Left ventricle myocardium inferior (tissue), 1 donor: ENCODE data around the gene ACTN1. TPM values are rescaled to one million over a fixed set of nuclear protein-coding genes. Genes with fewer than 3 reads are reported as not detected.

Experiments used
- DNase-seq: peaks from one replicate; pipeline ENCODE4 v3.0.0-alpha.2; 2020
- H3K27ac ChIP-seq: fragments of 200-600 bp; replicated peaks from 2 replicates; pipeline ENCODE4 v1.8.0; 2021
- H3K27me3 ChIP-seq: fragments of 200-600 bp; 2 replicates; pipeline ENCODE4 v1.8.0; 2021; ENCODE audit warnings: low read depth
- H3K36me3 ChIP-seq: fragments of 200-600 bp; 2 replicates; pipeline ENCODE4 v1.8.0; 2021
- H3K4me1 ChIP-seq: fragments of 200-600 bp; 2 replicates; pipeline ENCODE4 v1.8.0; 2021
- H3K4me3 ChIP-seq: fragments of 200-600 bp; 2 replicates; pipeline ENCODE4 v1.8.0; 2021; ENCODE audit warnings: mild to moderate bottlenecking, moderate library complexity
- H3K9me3 ChIP-seq: fragments of 200-600 bp; replicated peaks from 2 replicates; pipeline ENCODE4 v1.8.0; 2021
- intact Hi-C: fragments of 100-400 bp; cut with micrococcal nuclease; formaldehyde crosslinking; loops from one replicate; pipeline ENCODE4 v1.11.0; 2022
- total RNA-seq: library from RNA; stranded (reverse); fragmentation: NEBNext Ultra II Directional; extraction: Animal tissue kit (Norgen Biotek cat#: 25700); gene quantifications from one replicate; pipeline ENCODE4 v1.2.1, GENCODE V29; 2021
- TF ChIP-seq, protein P1 (sequence below): fragments of 200-600 bp; IDR thresholded peaks from 2 replicates; pipeline ENCODE4 v1.8.0; 2021; ENCODE audit warnings: antibody characterized with exemption, mild to moderate bottlenecking, borderline replicate concordance
- donor health status: DM: no; HTN: yes; CAD: no; lungs with severe emphysema.

The ACTN1 gene
- total RNA-seq, 1 donor from 2014 or later: 75.4 TPM

DNA sequence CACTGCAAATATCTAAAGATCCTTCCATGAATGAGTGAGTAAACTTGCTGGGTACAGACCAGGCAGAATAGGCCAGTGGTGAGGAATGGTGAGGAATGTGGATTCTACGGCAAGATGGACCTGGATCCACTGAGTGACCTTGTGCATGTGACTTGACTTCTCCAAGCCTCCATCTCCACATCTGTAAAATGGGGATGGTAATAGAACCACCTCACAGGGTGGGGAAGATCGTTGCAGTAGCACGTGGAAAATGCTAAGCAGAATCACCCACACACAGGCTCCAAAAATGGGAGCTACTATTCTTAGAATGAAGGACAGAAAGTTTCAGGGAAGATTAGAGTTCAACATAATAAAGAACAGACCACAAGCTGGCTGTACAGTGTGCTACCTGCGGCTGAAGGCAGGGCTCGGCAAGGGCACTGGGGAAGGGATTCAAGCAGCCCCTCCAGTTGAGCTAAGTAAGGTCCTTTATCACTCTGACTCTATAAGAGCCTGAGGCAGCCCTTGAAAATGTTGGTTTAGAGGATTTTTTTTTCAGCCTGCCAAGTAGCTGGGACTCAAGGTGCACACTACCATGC lies 47.5 kb downstream of the ACTN1 start:
- DNase-seq: no peak
- no peaks in the 10 kb centered on the region for H3K9me3 ChIP-seq
- H3K4me3 ChIP-seq: no peak overlapping the region
- peaks cover 65% of the 10 kb centered on the region for H3K4me1 ChIP-seq
- H3K27me3 ChIP-seq: no peaks in the 10 kb centered on the region
- intact Hi-C loops: no loop called here
- peak overlapping the region; percentile 27 for H3K27ac ChIP-seq
- no peaks in the 10 kb centered on the region for H3K36me3 ChIP-seq
- TF ChIP-seq, protein P1, sequence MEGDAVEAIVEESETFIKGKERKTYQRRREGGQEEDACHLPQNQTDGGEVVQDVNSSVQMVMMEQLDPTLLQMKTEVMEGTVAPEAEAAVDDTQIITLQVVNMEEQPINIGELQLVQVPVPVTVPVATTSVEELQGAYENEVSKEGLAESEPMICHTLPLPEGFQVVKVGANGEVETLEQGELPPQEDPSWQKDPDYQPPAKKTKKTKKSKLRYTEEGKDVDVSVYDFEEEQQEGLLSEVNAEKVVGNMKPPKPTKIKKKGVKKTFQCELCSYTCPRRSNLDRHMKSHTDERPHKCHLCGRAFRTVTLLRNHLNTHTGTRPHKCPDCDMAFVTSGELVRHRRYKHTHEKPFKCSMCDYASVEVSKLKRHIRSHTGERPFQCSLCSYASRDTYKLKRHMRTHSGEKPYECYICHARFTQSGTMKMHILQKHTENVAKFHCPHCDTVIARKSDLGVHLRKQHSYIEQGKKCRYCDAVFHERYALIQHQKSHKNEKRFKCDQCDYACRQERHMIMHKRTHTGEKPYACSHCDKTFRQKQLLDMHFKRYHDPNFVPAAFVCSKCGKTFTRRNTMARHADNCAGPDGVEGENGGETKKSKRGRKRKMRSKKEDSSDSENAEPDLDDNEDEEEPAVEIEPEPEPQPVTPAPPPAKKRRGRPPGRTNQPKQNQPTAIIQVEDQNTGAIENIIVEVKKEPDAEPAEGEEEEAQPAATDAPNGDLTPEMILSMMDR: no peak

DNA sequence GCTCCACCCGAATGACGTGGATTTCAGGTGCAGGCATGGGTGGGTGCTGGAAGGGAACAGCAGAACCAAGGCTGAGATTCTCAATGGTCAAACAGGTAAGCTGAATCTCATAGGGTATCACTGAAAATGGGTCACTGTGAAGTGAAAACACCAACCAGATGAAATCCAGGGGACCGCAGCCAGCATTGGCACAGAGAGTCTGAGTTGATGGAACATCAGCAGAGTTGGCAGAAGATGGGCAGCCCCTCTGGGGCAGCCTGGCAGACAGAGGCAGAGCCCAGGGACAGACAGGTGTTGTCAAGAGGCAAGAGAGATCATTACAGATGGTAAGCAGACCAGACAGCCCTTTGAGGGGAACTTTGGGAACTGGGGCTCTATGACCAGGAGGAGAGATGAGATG lies 48.0 kb downstream of the ACTN1 start:
- H3K4me1 ChIP-seq: peaks cover 60% of the 10 kb centered on the region
- no peaks in the 10 kb centered on the region for H3K27me3 ChIP-seq
- no peak overlapping the region for H3K27ac ChIP-seq
- H3K9me3 ChIP-seq: peaks cover 4% of the 10 kb centered on the region
- H3K36me3 ChIP-seq: no peaks in the 10 kb centered on the region
- TF ChIP-seq, protein P1: no peak
- intact Hi-C loops: no loop called here
- no peak overlapping the region for H3K4me3 ChIP-seq
- no peak for DNase-seq

DNA sequence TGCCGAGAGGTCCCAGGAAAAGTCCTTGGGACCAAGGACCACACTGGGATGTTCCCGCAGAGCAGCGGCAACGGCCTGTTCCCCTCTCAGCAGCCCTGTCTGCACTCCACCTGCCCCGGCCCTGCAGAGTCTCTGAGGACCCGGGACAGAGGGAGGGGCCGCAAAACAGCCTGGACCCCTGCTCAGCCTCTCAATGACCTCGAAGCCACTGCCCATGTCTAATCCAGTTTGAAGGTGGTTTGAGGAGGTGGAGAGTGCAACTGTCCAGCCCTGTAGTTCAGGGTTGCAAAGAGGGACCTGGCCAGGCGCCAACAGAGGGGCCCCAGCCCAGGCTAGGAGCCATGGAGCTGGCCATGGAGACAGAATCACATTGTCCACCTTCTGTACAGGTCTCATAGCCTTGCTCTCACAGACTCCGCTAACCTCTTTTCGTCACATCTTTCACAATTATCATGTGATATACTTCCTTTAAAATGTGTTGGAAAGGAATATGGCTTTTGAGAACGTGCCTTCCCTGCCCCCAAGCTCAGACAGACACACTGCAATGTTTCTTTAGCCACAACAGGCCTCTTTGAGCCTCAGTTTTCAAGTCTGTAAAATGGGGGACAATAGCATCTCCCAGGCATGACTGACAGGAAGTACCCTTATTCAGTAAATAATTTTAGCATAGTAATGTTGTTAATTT lies 49.3 kb downstream of the ACTN1 start:
- Histone ChIP-seq H3K36me3 (no peaks in the 10 kb centered on the region), H3K27me3 (no peaks in the 10 kb centered on the region), H3K4me1 (peaks cover 56% of the 10 kb centered on the region), H3K9me3 (peaks cover 6% of the 10 kb centered on the region), H3K27ac (no peak overlapping the region), H3K4me3 (no peak overlapping the region)
- intact Hi-C loops: no loop called here
- no peak for DNase-seq
- TF ChIP-seq, protein P1: no peak

DNA sequence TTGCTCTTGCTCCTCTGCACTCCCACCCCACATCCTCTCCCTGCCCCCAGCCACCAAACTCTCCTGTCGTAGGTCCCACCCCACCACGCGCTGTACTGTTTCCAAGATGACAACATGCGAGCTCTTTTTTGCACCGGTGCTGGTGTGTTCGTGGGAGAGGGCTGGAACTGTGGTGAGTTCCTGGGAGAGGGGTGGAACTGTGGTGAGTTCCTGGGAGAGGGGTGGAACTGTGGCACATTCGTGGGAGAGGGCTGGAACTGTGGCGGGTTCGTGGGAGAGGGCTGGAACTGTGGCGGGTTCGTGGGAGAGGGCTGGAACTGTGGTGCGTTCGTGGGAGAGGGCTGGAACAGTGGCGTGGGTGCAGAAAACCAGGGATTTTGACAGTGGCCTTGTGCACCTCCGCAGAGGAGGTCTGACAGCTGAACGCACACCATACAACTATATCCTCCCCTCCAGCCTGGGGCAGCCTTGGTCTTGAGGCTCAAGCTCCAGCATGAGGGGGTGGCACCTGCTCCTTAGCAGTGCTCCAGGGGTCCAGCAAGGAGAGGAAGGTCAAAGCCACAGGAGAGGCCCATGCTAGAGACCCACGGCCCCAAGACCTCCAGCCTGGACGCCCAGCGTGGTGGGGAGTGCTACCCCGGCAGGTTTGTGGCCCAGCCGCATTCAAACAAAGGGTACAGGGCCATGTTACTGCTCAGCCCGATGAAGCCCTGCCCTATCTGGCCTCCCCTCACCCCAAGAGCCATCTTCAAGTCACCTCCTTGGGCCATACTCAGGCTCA lies 50.1 kb downstream of the ACTN1 start:
- DNase-seq: no peak
- Histone ChIP-seq H3K36me3 (no peaks in the 10 kb centered on the region), H3K27ac (peak overlapping the region; percentile 44), H3K4me1 (peaks cover 63% of the 10 kb centered on the region), H3K4me3 (no peak overlapping the region), H3K9me3 (peaks cover 6% of the 10 kb centered on the region), H3K27me3 (no peaks in the 10 kb centered on the region)
- TF ChIP-seq, protein P1: no peak
- intact Hi-C loops: no loop called here

DNA sequence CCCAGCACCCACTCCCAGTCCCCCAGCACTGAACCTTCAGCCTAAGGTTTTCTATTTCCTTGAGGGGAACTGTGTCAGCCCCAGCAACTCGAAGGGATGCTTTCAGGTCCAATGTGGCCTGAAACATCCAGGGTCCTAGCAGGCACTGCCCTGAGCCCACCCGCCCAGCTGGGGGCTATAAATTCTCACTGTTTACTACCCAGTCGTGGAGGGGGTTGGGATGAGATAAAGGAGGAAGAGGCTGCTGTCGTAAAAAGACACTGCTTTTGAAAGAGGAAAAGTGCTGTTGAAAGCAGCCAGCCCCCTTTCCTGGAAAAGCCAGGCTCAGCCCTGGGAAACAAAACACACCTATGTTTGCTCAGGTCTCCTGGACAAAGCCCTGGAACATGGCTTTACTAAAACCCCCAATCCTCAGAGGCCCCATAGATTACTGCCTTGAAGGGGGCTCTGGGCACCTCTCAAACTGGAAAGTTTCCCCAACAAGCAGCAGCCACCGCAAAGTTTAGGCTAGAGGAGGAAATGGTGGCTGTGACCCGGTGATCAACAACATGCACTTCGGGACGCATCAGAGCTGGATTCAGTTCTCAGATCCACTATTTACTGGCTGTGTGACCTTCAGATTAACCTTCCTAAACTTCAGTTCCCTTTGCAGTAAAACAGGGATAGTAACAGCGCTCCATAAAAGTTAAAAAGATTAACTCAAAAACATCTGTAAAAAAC lies 51.0 kb downstream of the ACTN1 start:
- H3K27me3 ChIP-seq: no peaks in the 10 kb centered on the region
- intact Hi-C loops: no loop called here
- no peaks in the 10 kb centered on the region for H3K36me3 ChIP-seq
- peaks cover 71% of the 10 kb centered on the region for H3K4me1 ChIP-seq
- peak overlapping the region; percentile 44 for H3K27ac ChIP-seq
- no peak overlapping the region for H3K4me3 ChIP-seq
- H3K9me3 ChIP-seq: peaks cover 6% of the 10 kb centered on the region
- TF ChIP-seq, protein P1: no peak
- DNase-seq: no peak
